Measurements from ENCODE around the gene SLC15A5.

SLC15A5 gene

GRCh38 chr12:16229676-16230075 lies 47.8 kb downstream of the SLC15A5 start:
- no peak overlapping the region for H3K4me2 ChIP-seq (ENCODE audit: low read depth, low read length)
- H2AFZ ChIP-seq (ENCODE audit: low read length): no peak overlapping the region
- no peaks in the 10 kb centered on the region for H3K79me2 ChIP-seq (ENCODE audit: low read length)
- no peaks in the 10 kb centered on the region for H3K36me3 ChIP-seq (replicated peaks; ENCODE audit: insufficient read depth, low read length)
- no peaks in the 10 kb centered on the region for H3K9me2 ChIP-seq (replicated peaks; ENCODE audit: insufficient read depth, low read length)
- H3K4me1 ChIP-seq (ENCODE audit: low read length): peaks cover 10% of the 10 kb centered on the region; the same call in 1 of the 2 replicates
- H3K27me3 ChIP-seq (replicated peaks; ENCODE audit: insufficient read depth, low read length): no peaks in the 10 kb centered on the region
- no peak for DNase-seq
- H3K4me3 ChIP-seq (ENCODE audit: low read length): no peak overlapping the region
- no peak overlapping the region for H3K27ac ChIP-seq (ENCODE audit: low read length)
- no peaks in the 10 kb centered on the region for H3K9me3 ChIP-seq (replicated peaks; ENCODE audit: insufficient read depth, low read length)
- no peak overlapping the region for H3K9ac ChIP-seq (ENCODE audit: low read length)
- no peaks in the 10 kb centered on the region for H3F3A ChIP-seq (ENCODE audit: insufficient read depth, low read length)
- no peak for TF ChIP-seq CTCF (IDR thresholded peaks at IDR 0.05; ENCODE audit: low read length)
- TF ChIP-seq EZH2phosphoT487 (IDR thresholded peaks at IDR 0.05; ENCODE audit: low read length): no peak
- no peak for TF ChIP-seq EZH2 (optimal IDR thresholded peaks at IDR 0.05; ENCODE audit: low read depth, low read length)
- H4K20me1 ChIP-seq (ENCODE audit: insufficient read depth, low read length): no peaks in the 10 kb centered on the region

GRCh38 chr12:16228067-16228466 lies 49.4 kb downstream of the SLC15A5 start:
- H2AFZ ChIP-seq (ENCODE audit: low read length): peak overlapping the region; percentile 7; the same call in 1 of the 2 replicates
- H3K4me3 ChIP-seq (ENCODE audit: low read length): no peak overlapping the region
- peak overlapping the region; percentile 1; the same call in 1 of the 2 replicates for H3K27ac ChIP-seq (ENCODE audit: low read length)

GRCh38 chr12:16225692-16226091 lies 51.8 kb downstream of the SLC15A5 start:
- Histone ChIP-seq H4K20me1 (ENCODE audit: insufficient read depth, low read length) (no peaks in the 10 kb centered on the region), H3K27ac (ENCODE audit: low read length) (no peak overlapping the region), H3K27me3 (replicated peaks; ENCODE audit: insufficient read depth, low read length) (no peaks in the 10 kb centered on the region), H3K9me3 (replicated peaks; ENCODE audit: insufficient read depth, low read length) (no peaks in the 10 kb centered on the region), H3K79me2 (ENCODE audit: low read length) (no peaks in the 10 kb centered on the region), H3K9ac (ENCODE audit: low read length) (no peak overlapping the region), H3K9me2 (replicated peaks; ENCODE audit: insufficient read depth, low read length) (no peaks in the 10 kb centered on the region), H3K36me3 (replicated peaks; ENCODE audit: insufficient read depth, low read length) (no peaks in the 10 kb centered on the region), H3K4me1 (ENCODE audit: low read length) (peaks cover 10% of the 10 kb centered on the region; the same call in 1 of the 2 replicates), H3K4me3 (ENCODE audit: low read length) (no peak overlapping the region), H2AFZ (ENCODE audit: low read length) (no peak overlapping the region), H3F3A (ENCODE audit: insufficient read depth, low read length) (no peaks in the 10 kb centered on the region), H3K4me2 (ENCODE audit: low read depth, low read length) (no peak overlapping the region)
- no peak for DNase-seq
- TF ChIP-seq CTCF (IDR thresholded peaks at IDR 0.05; ENCODE audit: low read length) (no peak), EZH2 (optimal IDR thresholded peaks at IDR 0.05; ENCODE audit: low read depth, low read length) (no peak), EZH2phosphoT487 (IDR thresholded peaks at IDR 0.05; ENCODE audit: low read length) (no peak)

More at GRCh38 chr12:16228067-16228466, 49.4 kb downstream of the SLC15A5 start:
- Histone ChIP-seq H4K20me1 (ENCODE audit: insufficient read depth, low read length) (no peaks in the 10 kb centered on the region), H3K36me3 (replicated peaks; ENCODE audit: insufficient read depth, low read length) (no peaks in the 10 kb centered on the region), H3K4me2 (ENCODE audit: low read depth, low read length) (peak overlapping the region; percentile 10; the same call in 1 of the 2 replicates), H3K27me3 (replicated peaks; ENCODE audit: insufficient read depth, low read length) (no peaks in the 10 kb centered on the region), H3K9ac (ENCODE audit: low read length) (no peak overlapping the region), H3K4me1 (ENCODE audit: low read length) (peaks cover 10% of the 10 kb centered on the region; the same call in 1 of the 2 replicates), H3K79me2 (ENCODE audit: low read length) (no peaks in the 10 kb centered on the region), H3F3A (ENCODE audit: insufficient read depth, low read length) (no peaks in the 10 kb centered on the region), H3K9me2 (replicated peaks; ENCODE audit: insufficient read depth, low read length) (no peaks in the 10 kb centered on the region), H3K9me3 (replicated peaks; ENCODE audit: insufficient read depth, low read length) (no peaks in the 10 kb centered on the region)
- DNase-seq: peak; percentile 82
- no peak for TF ChIP-seq EZH2phosphoT487 (IDR thresholded peaks at IDR 0.05; ENCODE audit: low read length)
- no peak for TF ChIP-seq EZH2 (optimal IDR thresholded peaks at IDR 0.05; ENCODE audit: low read depth, low read length)
- no peak for TF ChIP-seq CTCF (IDR thresholded peaks at IDR 0.05; ENCODE audit: low read length)

Data from MM.1S (cell line).